Activated CD4-positive, alpha-beta T cell treated with anti-CD3 and anti-CD28 coated beads for 4 hours (primary cell): ENCODE data around the gene EML5.

ENCODE experiments used
- DNase-seq, 2 donors: peaks; one replicate each; pipeline ENCODE4 v3.0.0-alpha.2; 2020

The EML5 gene

GRCh38 chr14:88698651-88699050 is 94.1 kb downstream of the EML5 start:
- no peak for DNase-seq

GRCh38 chr14:88695870-88696269 is 96.9 kb downstream of the EML5 start:
- DNase-seq, result no peak

- no peak for DNase-seq
Observed at GRCh38 chr14:88688386-88688785, 104.4 kb downstream of the EML5 start.

GRCh38 chr14:88683119-88683518 is 109.6 kb downstream of the EML5 start:
- DNase-seq, result no peak

- DNase-seq, result no peak
Observed at GRCh38 chr14:88682495-88683114, 110.1 kb downstream of the EML5 start.

- DNase-seq, result no peak
Observed at GRCh38 chr14:88681755-88682494, 110.8 kb downstream of the EML5 start.

- DNase-seq, result no peak
Observed at GRCh38 chr14:88669346-88669745, 123.4 kb downstream of the EML5 start.

- no peak for DNase-seq
Observed at GRCh38 chr14:88668448-88669116, 124.2 kb downstream of the EML5 start.

GRCh38 chr14:88667555-88668273 is 125.0 kb downstream of the EML5 start:
- DNase-seq, result peak; percentile 41 to 51

- DNase-seq, result no peak
Observed at GRCh38 chr14:88660056-88660455, 132.7 kb downstream of the EML5 start.

GRCh38 chr14:88639221-88639620 is 153.5 kb downstream of the EML5 start:
- DNase-seq, result no peak

GRCh38 chr14:88632512-88632911 is 160.2 kb downstream of the EML5 start:
- no peak for DNase-seq

GRCh38 chr14:88631091-88631490 is 161.7 kb downstream of the EML5 start:
- DNase-seq, result no peak

GRCh38 chr14:88630565-88630964 is 162.2 kb downstream of the EML5 start:
- DNase-seq, result no peak

- no peak for DNase-seq
Observed at GRCh38 chr14:88628462-88628861, 164.3 kb downstream of the EML5 start.

GRCh38 chr14:88628033-88628432 is 164.7 kb downstream of the EML5 start:
- DNase-seq, result no peak

GRCh38 chr14:88625671-88626070 is 167.1 kb downstream of the EML5 start:
- no peak for DNase-seq

- DNase-seq, result no peak
Observed at GRCh38 chr14:88621100-88621499, 171.7 kb downstream of the EML5 start.

- DNase-seq, result no peak
Observed at GRCh38 chr14:88618476-88618875, 174.3 kb downstream of the EML5 start.

GRCh38 chr14:88617479-88617878 is 175.3 kb downstream of the EML5 start:
- no peak for DNase-seq

GRCh38 chr14:88616697-88617096 is 176.1 kb downstream of the EML5 start:
- no peak for DNase-seq

- no peak for DNase-seq
Observed at GRCh38 chr14:88614218-88614907, 178.4 kb downstream of the EML5 start.

- no peak for DNase-seq
Observed at GRCh38 chr14:88613552-88614010, 179.2 kb downstream of the EML5 start.
